Measurements from ENCODE around the gene PARS2. TPM values are rescaled to one million over a fixed set of nuclear protein-coding genes. Genes with fewer than 3 reads are reported as not detected.

PARS2 gene
- total and polyA plus RNA-seq, 10 donors: 0.96 to 3.8 (median 3.1) TPM

DNA sequence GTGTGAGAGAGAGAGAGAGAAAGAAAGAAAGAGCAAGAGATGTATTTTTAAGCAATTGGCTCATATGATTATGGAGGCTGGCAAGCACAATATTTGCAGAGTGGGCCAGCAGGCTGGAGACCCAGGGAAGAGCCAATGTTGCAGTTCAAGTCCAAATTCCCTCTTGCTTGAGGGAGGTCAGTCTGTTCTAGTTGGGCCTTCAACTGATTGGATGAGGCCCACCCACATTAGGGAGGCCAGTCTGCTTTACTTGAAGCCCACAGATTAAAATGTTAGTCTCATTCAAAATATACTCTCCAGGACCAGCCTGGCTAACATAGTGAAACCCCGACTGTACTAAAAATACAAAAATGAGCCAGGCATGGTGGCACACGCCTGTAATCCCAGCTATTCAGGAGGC, 8.6 kb upstream of the PARS2 start:
- no peaks in the 10 kb centered on the region for H3K4me1 ChIP-seq
- intact Hi-C loops (cut with DNase I; ENCODE audit: low total_unique reads): no loop called here
- WGBS, 5 donors: 78 to 98% (median 85%) methylated on average over 2 of the region's 2 CpGs
- H3K9me3 ChIP-seq: no peaks in the 10 kb centered on the region
- H3K27ac ChIP-seq: no peak overlapping the region
- H3K4me3 ChIP-seq: no peak overlapping the region
- H3K36me3 ChIP-seq: peaks cover 0 to 1% (median 0%) of the 10 kb centered on the region in 6 donors
- DNase-seq: no peak
- no peaks in the 10 kb centered on the region for H3K27me3 ChIP-seq (replicated peaks in 1 of 7)
- TF ChIP-seq, protein P1, sequence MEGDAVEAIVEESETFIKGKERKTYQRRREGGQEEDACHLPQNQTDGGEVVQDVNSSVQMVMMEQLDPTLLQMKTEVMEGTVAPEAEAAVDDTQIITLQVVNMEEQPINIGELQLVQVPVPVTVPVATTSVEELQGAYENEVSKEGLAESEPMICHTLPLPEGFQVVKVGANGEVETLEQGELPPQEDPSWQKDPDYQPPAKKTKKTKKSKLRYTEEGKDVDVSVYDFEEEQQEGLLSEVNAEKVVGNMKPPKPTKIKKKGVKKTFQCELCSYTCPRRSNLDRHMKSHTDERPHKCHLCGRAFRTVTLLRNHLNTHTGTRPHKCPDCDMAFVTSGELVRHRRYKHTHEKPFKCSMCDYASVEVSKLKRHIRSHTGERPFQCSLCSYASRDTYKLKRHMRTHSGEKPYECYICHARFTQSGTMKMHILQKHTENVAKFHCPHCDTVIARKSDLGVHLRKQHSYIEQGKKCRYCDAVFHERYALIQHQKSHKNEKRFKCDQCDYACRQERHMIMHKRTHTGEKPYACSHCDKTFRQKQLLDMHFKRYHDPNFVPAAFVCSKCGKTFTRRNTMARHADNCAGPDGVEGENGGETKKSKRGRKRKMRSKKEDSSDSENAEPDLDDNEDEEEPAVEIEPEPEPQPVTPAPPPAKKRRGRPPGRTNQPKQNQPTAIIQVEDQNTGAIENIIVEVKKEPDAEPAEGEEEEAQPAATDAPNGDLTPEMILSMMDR (IDR thresholded peaks at IDR 0.05 in 8 of 11, conservative IDR thresholded peaks at IDR 0.05 in 3 of 11): no peak
- TF ChIP-seq POLR2A (IDR thresholded peaks at IDR 0.05): no peak
- TF ChIP-seq POLR2AphosphoS5 (IDR thresholded peaks at IDR 0.05): no peak

- DNase-seq: no peak
- 73 to 93% (median 89%) methylated on average over 5 of the region's 5 CpGs for WGBS, 5 donors
- peaks cover 6 to 22% (median 15%) of the 10 kb centered on the region in 6 donors for H3K4me1 ChIP-seq
- H3K36me3 ChIP-seq: no peaks in the 10 kb centered on the region
- H3K4me3 ChIP-seq: no peak overlapping the region
- intact Hi-C loops (cut with DNase I; ENCODE audit: low total_unique reads): no loop called here
- no peak for TF ChIP-seq POLR2AphosphoS5 (IDR thresholded peaks at IDR 0.05)
- no peak for TF ChIP-seq POLR2A (IDR thresholded peaks at IDR 0.05)
- TF ChIP-seq, protein P1 (IDR thresholded peaks at IDR 0.05 in 8 of 11, conservative IDR thresholded peaks at IDR 0.05 in 3 of 11): no peak
- no peak overlapping the region for H3K27ac ChIP-seq
- H3K9me3 ChIP-seq: no peaks in the 10 kb centered on the region
- H3K27me3 ChIP-seq (replicated peaks in 1 of 7): no peaks in the 10 kb centered on the region
Measured at GRCh38 chr1:54768093-54768492, 3.8 kb upstream of the PARS2 start.

DNA sequence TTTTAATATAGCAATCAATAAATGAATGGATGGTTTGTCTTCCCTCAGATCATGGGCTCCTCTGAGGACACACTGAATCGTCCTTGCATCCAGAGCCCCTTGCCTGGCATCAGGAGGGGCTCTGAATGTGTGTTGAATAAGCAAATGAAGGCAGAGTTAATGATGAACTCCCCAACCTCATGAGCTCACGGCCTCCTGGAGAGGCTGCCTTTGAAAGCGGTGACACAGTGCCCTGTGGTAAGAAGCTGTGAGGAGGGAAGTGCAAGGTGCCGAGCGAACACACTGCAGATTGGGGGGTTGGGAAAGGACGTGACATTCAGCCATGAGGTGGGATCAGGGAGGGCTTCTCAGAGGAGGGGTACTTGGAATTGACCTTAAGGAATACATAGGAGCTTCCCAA, 3.2 kb upstream of the PARS2 start:
- intact Hi-C loops (cut with DNase I; ENCODE audit: low total_unique reads): no loop called here
- TF ChIP-seq, protein P1 (IDR thresholded peaks at IDR 0.05 in 8 of 11, conservative IDR thresholded peaks at IDR 0.05 in 3 of 11): no peak
- TF ChIP-seq POLR2AphosphoS5 (IDR thresholded peaks at IDR 0.05) (no peak), POLR2A (IDR thresholded peaks at IDR 0.05) (no peak)
- no peaks in the 10 kb centered on the region for H3K9me3 ChIP-seq
- H3K4me3 ChIP-seq: no peak overlapping the region
- no peaks in the 10 kb centered on the region for H3K36me3 ChIP-seq
- no peak overlapping the region for H3K27ac ChIP-seq
- H3K27me3 ChIP-seq (replicated peaks in 1 of 7): no peaks in the 10 kb centered on the region
- H3K4me1 ChIP-seq: peaks cover 6 to 28% (median 17%) of the 10 kb centered on the region in 6 donors
- 52 to 75% (median 63%) methylated on average over 6 of the region's 6 CpGs for WGBS, 5 donors
- DNase-seq: no peak

DNA sequence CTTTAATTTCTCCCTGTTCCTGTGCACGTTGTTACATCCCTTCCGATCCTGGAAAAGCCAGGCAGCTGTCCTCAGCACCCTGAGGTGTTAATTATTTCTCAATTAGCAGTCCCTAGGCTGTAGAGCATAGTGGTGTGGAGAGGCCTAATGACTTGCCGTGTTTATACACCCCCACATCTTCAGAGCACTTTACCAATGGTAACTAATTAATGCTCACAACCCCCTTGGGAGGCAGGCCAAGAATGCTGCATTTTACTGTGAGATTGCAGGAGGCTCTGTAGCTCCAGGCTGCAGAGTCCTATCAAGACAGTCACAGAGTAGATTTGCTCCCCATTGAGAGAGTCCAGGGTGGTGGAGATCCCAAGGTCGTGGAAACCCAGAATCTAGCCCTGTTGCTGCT, 2.4 kb upstream of the PARS2 start:
- DNase-seq: no peak
- no peaks in the 10 kb centered on the region for H3K36me3 ChIP-seq
- H3K9me3 ChIP-seq: no peaks in the 10 kb centered on the region
- H3K27ac ChIP-seq: no peak overlapping the region
- H3K4me1 ChIP-seq: peaks cover 6 to 30% (median 17%) of the 10 kb centered on the region in 6 donors
- H3K4me3 ChIP-seq: no peak overlapping the region
- H3K27me3 ChIP-seq (replicated peaks in 1 of 7): no peaks in the 10 kb centered on the region
- no peak for TF ChIP-seq POLR2AphosphoS5 (IDR thresholded peaks at IDR 0.05)
- no peak for TF ChIP-seq POLR2A (IDR thresholded peaks at IDR 0.05)
- TF ChIP-seq, protein P1 (IDR thresholded peaks at IDR 0.05 in 8 of 11, conservative IDR thresholded peaks at IDR 0.05 in 3 of 11): no peak
- 54 to 78% (median 55%) methylated on average over 4 of the region's 4 CpGs for WGBS, 5 donors
- intact Hi-C loops (cut with DNase I; ENCODE audit: low total_unique reads): no loop called here
